ENCODE data around the gene MSN.
"Not testable (repeated sequence)": the region's sequence is repeated elsewhere in the genome, so short reads cannot be mapped to it uniquely, and the experiment has no call there.

Gene MSN

DNA sequence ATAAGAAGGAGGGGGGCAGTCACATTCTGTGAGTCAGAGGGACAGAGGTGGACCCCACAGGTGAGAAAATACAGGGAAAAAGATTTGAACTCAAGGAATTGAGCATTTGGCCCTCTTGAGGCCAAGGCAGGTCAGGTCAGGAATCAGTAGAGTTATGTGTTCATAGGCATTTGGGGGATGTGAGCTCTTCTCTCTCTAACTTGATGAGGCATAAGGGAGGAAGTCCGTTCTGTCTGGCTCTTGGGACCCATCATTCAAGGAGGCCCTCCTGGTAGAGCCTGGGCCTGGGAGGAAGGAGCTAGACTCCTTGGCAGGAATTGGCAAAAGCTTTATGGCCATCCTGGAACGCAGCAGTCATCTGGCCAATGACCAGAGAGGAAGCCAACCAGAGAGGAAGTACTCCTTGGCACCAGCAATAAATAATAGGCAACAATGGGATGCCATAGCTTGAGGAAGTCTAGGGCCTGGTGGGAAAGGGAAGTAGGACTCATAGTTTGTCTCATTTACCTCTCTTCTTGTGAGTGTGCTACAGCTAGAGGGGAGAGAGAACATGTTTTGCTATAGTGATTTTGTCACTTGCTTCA is 53.0 kb downstream of the MSN start:
- peak; percentile 5 to 33 for DNase-seq

DNA sequence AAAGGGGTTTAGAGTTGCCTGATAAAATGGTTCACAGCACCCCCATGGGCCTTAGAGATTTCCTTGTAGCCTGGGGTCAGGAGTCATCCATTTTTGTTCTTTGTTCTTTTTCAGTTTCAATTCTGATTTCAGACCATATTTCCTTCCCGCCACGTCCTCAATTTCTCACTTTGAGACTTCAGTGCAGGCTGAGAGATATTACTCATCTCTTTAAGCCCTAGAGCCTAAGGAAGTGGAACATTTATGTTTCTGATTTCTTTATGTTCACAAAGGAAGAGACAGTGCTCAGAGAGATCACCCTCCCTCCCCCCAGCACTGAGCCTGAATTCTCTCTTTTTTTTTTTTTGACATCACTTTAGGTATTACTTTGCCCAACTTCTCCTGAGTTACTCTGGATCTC is 56.3 kb downstream of the MSN start:
- no peak for DNase-seq

DNA sequence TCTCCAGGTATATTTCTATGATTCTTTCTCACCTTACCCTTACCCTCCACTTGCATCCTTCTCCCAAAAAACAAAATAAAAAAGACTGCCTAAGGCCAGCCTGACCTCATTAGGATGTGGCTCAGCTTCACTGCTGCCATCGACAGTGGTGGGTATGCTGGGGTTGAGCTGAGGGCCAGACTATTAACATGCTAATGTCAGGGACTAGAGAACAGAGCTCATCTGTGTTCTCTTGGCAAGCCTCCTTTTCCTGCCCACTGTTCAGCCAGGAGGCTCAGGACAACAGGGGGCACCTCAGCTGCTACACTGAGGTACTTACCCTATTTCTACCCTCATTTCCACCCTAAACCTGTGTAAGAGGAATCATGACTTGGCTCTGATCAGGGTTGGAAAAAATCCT is 59.3 kb downstream of the MSN start:
- DNase-seq, result no peak

DNA sequence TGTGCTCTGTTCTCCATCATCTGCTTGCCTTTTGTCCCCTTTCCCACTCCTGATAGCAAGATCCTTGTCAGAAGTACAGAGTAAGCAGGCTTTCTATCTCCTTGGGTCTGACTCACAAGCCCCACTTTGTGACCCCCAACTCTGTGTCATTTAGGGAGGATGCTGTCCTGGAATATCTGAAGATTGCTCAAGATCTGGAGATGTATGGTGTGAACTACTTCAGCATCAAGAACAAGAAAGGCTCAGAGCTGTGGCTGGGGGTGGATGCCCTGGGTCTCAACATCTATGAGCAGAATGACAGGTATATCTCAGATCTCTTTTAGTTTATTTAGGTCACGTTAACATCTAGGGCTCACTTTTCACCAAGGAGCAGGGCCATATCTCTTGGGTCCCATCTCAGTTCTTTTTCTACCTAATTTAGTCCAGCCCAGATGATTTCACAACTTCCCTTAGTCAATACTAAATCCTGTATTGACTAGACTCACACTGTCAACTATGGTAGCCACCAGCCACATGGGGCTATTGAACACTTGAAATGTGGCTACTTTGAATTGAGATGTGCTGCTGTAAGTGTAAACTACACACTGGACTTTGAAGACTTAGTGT is 64.3 kb downstream of the MSN start:
- DNase-seq, result no peak

DNA sequence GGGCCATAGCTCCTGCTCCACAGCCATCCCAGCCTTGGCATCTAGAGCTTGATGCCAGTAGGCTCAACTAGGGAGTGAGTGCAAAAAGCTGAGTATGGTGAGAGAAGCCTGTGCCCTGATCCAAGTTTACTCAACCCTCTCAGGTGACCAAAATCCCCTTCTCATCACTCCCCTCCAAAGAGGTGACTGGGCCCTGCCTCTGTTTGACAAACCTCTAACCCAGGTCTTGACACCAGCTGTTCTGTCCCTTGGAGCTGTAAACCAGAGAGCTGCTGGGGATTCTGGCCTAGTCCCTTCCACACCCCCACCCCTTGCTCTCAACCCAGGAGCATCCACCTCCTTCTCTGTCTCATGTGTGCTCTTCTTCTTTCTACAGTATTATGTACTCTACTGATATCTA is 73.5 kb downstream of the MSN start:
- DNase-seq, result no peak

DNA sequence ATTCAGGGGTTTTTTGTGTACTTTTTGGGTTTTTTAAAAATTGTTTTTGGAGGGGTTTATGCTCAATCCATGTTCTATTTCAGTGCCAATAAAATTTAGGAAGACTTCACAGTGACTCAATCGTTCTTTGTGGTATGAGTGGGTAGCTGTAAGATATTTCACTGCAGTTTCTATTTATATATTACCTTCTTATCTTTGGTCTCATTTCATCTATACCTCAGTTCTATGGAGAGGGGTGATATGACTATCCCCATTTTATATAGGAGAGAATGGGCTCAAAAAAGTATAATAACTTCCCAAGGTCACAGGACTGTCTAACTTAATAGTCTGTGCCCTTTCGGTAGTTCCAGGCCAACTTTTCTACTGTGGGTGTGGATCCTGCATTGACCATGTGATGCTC is 74.4 kb downstream of the MSN start:
- no peak for DNase-seq

DNA sequence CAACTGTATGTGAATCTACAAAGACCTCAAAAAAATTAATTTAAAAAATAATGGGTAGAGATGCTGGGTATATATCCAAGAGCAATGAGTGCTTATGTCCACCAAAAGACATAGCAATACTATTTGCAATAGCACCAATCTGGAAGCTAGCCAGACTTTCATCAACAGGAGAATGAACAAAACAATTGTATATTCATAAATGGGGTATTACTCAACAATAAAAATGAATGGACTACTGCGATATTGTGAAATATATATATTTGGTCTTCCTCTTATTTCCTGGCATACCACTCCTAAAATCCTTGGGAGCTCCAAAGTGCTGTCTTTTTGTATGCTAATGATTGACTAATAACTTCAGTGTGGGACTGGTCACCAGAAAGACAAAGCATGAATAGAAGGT is 77.5 kb downstream of the MSN start:
- peak in 1 of 2 experiments; percentile 29 for DNase-seq

DNA sequence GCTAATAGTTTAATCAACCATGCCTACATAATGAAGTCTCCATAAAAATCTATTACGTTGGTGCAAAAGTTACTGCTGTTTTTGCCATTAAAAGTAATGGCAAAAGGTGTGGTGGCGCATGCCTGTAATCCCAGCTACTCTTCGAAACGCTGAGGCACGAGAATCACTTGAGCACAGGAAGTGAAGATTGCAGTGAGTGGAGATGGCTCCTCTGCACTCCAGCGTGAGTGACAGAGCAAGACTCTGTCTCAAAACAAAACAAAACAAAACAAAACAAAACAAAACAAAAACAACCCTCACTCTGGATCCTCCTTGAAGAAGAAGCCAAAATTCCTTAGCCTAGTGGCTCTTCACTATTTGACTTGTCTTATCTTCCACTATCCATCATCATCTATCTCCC is 78.0 kb downstream of the MSN start:
- no peak for DNase-seq

DNA sequence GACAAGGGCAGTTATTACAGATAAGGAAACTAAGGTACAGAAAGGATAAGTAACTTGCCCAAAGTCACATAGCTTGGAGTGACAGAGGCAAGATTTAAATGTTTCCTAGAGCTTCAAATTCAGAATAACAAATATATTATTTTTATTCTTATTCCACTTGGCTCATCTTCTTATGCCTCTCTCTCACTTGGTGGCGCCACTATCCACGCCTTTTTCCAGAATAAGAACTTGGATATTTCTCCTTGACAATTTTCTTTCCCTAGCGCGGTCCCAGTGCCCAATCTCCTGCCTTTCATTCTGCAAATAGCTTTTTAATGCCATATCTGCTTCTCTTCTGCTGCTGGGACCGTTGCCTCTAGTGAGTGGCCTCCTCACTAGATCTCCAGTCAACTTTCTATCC is 78.5 kb downstream of the MSN start:
- peak; percentile 11 to 19 for DNase-seq

DNA sequence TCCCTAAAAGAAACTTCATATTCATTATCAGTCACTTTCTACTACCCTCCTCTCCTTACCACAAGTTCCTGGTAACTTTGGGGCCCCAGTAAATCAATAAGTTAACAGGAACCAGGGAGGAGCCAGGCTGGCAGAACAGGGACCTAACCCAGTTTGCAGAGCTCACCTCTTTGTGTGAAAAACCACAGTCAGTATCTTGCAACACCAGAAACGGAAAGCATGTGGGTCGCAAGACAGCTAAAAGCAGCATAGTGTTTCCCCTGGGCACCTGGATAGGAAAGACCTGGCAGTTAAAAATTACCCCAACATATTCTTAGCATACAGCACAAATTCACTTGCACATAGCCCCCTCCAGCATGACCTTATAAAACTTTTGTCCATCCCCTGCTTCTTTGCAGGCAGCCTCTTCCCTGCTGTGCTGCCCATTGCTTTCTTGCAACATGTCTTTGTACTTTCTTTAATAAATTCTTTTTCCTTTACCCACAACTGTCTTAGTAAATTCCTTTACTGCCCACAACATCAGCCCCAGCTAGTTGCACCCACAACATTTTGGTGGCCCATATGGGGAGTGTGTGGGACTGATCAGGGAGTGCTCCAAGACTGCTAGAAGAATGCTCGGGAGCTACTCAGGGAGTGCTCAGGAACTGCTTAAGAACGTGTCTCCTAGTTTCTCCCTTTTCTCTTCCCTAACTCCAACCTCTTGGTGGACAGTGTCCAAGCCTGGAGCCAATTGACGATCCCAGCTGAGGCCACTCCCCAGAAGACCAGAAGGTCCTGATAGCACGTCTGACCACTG is 83.4 kb downstream of the MSN start:
- peak; percentile 72 to 73 for DNase-seq

DNA sequence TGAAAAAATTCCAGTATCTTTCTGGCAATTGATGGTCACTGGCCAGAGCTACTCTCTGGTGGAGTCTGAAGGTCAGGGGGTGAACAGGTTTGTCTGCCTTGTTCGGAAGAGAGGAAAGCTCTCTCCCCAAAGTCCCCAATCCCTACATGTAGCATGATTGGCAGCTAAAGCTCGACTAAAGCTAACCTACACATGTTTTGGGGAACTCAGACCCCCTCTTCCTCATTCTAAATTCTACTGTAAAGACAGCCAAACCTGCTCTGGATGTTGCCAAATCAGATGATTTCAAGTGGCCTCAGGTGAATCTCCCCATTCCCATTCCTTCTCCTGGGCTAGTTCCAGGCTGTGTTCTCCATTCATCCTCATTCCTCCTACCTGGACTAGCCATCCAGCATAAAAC is 84.1 kb downstream of the MSN start:
- DNase-seq, result peak in 1 of 2 experiments; percentile 7

DNA sequence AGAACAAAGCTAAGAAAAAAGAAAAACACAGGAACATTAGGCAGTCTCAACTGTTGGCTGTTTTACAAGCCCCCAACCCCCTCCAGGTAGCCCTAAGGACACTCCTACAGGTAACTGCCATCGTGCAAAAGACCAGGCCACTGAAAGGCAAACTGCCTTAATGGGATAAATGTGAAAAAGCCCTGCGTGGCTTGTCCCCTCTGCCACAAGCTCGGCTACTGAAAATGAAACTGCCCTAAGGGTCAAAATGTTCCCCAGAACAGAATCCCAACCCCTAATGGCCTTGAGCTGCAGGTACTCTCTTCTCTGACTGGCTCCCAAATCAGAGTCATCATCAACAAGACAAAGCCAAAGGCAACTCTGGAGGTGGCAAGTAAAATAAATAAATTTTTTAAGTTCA is 84.8 kb downstream of the MSN start:
- DNase-seq, result no peak

DNA sequence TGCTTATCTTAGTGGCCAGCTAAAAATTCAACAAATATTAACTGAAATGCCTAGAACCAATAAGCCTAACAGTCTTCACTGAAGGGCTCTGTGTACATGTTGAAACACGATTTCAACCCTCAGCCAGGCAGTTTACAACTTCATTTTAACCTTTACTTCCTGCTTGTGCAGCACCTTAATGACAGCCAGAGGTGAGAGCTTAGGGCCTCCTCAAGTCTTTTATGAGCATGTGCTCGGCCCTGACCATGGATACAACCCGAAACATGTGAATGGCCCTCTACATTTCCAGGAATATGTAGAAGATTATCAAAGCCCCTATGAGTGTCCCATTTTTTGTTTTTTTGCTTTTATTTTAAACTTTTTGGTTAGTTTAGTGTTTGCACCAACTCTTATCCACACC is 88.3 kb downstream of the MSN start:
- no peak for DNase-seq

DNA sequence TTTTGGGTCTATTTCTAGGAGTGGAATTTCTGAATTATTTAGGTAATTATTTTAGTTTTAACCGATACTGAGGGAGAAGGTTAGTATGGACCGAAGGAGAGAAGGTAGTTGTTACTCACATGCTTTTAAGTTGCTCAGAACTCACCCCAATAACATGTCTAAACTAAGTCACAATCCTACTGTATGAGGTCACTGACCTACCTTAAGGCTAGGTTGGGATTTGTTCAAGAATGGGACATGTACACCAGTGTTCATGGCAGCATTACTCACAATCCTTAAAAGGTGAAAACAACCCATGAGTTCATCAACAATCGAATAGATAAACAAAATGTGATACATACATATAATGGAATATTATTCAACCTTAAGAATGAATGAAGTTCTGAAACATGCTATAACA is 90.5 kb downstream of the MSN start:
- DNase-seq, result no peak

DNA sequence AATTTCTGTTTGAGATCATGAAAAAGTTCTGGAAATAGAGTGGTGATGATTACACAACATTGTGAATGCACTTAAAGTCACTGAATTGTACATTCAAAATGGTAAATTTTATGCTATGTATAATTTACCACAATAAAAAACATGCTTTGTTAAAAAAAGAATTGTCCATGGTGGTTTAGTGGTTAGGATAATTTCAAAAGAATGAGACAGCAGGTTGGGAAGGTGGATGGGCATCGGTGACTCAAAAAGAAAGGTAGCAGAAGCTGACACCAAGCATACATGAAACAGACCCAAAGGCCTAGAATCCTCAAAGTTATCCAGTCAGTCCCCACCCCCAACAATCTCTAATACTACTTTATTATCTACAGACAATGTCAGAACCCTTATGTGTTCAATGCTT is 91.1 kb downstream of the MSN start:
- no peak for DNase-seq

DNA sequence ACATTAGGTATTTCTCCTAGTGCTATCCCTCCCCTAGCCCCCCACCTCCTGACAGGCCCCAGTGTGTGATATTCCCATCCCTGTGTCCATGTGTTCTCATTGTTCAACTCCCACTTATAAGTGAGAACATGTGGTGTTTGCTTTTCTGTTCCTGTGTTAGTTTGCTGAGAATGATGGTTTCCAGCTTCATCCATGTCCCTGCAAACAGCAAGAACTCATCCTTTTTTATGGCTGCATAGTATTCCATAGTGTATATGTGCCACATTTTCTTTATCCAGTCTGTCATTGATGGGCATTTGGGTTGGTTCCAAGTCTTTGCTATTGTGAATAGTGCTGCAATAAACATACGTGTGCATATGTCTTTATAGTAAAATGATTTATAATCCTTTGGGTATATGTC is 92.1 kb downstream of the MSN start:
- DNase-seq, result not testable (repeated sequence)

DNA sequence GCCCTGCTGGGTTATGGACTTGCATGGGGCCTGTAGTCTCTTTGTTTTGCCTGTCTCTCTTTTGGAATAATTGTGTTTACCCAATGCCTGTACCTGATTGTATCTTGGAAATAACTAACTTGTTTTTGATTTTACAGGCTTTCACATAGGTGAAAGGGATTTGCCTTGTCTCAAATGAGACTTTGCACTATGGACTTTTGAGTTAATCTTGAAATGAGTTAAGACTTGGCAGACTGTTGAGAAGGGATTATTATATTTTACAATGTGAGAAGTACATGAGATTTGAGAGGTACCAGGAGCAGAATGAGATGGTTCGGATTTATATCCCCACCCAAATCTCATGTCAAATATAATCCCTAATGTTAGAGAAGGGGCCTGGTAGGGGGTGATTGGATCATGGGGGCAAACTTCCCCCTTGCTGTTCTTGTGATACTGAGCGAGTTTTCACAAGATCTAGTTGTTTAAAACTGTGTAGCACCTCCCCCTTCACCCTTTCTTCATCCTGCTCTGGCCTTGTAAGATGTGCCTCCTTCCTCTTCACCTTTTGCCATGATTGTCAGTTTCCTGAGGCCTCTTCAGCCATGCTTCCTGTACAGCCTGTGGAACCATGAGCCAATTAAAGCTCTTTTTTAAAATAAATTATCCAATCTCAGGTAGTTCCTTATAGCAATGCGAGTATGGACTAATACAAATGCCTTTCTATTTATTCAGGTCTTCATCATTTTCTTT is 102.3 kb downstream of the MSN start:
- no peak for DNase-seq

DNA sequence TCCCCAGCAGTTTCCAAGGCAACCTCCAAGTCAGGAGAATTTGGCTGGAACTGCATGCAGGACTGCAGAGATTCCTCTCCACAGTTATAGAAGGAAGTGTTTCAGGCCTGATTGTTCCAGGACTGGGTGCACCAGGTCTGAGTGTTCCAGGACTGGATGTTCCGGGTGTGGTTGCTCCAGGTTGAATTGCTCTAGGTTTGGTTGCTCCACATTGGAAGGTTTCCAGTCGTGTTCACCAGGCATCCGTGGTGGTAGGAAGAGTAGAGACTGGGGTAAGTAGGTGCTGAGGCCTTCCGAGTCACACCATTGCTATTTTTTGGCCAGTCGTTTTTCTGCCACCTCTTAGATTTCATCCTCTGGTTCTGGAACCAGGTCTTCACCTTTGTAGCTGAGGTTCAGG is 105.4 kb downstream of the MSN start:
- no peak for DNase-seq

DNA sequence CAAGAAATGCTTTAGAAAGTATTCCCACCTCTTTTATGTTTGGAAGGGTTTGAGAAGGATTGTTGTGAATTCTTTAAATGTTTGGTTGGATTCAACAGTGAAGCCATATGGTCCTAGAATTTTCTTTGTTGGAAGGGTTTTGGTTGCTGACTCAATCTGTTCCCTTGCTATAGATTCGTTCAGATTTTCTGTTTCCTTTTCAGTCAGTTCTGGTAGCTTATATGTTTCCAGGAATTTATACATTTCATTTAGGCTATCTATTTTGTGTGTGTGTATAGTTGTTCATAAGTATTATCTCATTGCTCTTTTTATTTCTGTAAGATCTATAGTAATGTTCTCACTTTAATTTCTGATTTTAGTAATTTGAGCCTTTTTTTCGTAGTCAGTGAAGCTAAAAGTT is 114.4 kb downstream of the MSN start:
- DNase-seq, result no peak

DNA sequence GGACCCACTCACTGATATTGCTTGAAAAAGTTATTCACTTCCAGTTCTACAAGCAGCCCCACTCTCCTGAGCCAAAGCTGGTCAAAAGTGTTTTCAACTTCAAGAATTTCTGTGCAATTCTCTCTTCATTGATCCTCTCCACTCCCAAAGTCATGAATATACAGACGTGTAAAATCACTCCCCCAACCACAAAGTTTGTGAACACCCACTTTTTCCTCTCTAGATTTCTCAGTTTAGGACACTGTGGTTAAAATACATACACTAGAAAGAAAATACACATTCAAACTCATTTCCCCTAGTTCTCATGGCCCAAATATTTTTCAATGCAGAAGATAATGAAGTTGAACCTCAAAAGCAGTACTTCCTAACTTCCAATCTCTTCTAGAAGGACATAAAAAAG is 116.3 kb downstream of the MSN start:
- no peak for DNase-seq

Measured in AML-193 (cell line).